Measurements from ENCODE around the gene CIROP.

Gene CIROP, protein sequence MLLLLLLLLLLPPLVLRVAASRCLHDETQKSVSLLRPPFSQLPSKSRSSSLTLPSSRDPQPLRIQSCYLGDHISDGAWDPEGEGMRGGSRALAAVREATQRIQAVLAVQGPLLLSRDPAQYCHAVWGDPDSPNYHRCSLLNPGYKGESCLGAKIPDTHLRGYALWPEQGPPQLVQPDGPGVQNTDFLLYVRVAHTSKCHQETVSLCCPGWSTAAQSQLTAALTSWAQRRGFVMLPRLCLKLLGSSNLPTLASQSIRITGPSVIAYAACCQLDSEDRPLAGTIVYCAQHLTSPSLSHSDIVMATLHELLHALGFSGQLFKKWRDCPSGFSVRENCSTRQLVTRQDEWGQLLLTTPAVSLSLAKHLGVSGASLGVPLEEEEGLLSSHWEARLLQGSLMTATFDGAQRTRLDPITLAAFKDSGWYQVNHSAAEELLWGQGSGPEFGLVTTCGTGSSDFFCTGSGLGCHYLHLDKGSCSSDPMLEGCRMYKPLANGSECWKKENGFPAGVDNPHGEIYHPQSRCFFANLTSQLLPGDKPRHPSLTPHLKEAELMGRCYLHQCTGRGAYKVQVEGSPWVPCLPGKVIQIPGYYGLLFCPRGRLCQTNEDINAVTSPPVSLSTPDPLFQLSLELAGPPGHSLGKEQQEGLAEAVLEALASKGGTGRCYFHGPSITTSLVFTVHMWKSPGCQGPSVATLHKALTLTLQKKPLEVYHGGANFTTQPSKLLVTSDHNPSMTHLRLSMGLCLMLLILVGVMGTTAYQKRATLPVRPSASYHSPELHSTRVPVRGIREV

DNA sequence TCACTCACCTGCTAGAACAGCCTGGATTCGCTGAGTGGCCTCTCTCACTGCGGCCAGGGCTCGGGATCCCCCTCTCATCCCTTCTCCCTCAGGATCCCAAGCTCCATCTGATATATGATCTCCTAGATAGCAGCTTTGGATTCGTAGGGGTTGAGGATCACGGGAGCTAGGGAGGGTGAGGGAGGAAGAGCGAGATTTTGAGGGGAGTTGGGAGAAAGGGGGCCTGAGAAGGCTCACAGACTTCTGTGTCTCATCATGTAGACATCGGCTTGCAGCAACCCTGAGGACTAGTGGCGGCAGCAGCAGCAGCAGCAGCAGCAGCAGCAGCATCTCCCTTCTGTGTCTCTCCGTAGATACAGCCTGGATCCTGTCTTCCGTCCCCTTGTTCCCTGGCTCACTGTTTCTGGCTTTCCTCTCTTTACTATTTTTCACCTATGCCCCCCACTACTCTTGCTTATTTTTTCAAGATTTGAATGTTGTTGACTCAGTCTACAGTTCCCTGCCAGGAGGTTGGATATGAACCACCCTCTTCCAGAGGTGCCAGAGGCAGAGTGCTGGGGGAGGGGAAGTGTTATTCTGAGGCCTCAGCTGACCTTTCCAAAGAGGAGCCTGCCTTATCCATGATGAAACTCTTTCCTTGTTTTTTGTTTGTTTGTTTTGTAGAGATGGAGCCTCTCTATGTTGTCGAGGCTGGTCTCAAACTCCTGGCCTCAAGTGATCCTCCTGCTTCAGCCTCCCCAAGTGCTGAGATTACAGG is at the start of gene CIROP:
TSS of gene CIROP (minus strand) at position 399 of the 757 bp plus-strand sequence. CDS start at position 330, 69 bp downstream.
- DNase-seq, result no peak

GRCh38 chr14:23153851-23154796 is 49.3 kb upstream of the CIROP start:
- DNase-seq, result no peak

DNA sequence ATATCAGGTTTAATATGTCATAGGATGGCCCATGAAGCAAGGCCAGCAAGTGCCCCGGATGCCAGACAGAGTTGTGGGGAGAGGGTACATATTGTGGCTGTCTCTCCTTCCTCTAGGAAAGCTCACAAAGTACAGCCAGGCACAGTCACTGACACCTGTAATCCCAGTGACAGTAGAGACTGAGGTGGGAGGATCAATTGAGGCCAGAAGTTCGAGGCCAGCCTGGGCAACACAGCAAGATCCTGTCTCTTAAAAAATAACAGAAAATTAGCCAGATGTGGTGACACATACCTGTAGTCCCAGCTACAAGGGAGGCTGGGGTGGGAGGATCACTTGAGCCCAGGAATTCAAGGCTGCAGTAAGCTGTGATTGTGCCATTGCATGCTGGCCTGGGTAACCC is 46.6 kb upstream of the CIROP start:
- DNase-seq, result no peak

DNA sequence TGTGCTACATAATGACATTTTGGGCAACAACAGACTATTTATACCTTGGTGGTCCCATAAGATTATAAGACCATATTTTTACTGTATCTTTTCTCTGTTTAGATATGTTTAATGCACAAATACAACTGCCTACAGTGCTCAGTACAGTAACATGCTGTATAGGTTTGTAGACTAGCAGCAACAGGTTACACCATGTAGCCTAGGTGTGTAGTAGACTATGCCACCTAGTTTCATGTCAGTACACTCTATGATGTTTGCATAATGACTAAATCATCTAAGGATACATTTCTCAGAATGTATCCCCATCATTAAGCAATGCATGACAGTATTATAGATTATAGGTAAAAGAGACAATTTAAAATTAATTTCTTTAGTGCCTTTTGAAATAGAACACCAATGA is 45.0 kb upstream of the CIROP start:
- DNase-seq, result no peak

- DNase-seq, result no peak
Measured at GRCh38 chr14:23148591-23149249, 43.9 kb upstream of the CIROP start.

- no peak for DNase-seq
Measured at GRCh38 chr14:23147676-23148075, 42.9 kb upstream of the CIROP start.

- no peak for DNase-seq
Measured at GRCh38 chr14:23146980-23147379, 42.2 kb upstream of the CIROP start.

DNA sequence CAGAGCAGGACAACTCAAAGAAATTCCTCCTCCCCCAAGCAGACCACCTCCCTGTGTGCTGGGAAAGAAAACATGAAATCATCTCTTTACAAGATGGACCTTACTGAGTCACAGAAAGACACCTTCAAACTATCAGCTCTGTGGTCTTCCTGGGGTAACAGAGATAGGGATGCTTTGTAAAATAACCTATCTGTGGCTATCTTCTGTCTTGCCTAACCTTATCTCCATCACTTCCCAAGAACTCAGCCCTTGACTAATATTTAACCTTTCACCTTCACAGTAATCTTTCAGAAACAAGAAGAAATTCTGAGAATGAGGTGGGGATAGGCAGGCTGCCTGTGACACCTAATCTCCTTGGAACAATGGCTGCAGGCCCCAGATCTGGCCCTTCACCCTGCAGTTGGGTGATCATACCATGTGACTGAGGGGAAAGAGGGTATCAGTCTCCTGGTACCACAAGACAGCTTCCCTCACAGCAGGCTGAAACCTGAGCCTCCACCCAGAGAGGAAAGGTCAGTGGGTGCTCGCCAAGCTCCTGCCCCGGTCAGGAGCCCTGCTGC is 41.6 kb upstream of the CIROP start:
- no peak for DNase-seq

DNA sequence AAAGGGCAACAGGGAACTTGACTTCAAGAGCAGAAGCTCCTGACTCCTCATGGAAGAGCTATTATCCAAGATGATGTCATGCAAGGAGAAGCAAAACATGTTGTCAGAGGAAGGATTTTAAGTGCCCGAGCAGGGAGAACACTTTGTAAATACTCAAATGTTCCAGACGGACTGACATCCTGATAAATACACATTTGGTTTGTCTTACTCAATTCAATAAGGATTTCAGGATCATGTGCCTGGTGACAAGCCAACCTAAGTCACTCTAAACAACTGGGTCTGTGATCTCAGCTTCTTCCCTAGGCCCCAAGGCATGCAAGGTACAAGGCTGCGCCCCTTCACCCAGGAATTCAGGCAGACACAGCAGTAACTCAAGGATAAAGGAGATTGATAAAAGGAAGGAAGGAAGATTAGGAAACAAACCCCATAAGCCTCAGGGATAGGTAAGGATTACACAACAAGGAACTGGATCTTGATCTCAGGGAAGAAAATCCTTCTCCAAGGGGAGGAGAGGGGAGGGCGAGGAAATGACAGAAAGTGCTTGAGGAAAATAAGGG is 41.1 kb upstream of the CIROP start:
- no peak for DNase-seq

DNA sequence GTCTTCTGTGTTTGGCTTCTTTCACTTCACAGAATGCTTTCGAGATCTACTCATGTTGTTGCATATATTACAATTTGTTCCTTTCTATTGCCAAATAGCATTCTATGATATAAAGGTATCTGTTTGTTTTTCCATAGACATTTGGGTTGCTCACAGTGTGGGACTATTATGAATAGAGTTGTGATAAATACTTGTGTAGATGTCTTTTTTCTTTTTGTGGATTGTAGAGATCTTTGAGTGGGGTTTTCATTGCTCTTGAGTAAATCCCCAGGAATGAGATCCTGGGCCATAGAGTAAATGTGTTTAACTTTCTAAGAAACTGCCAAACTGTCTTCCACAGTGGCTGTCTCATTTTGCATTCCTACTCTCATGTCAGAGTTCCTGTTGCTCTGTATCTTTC is 39.1 kb upstream of the CIROP start:
- no peak for DNase-seq

GRCh38 chr14:23142826-23143225 is 38.0 kb upstream of the CIROP start:
- DNase-seq, result no peak

DNA sequence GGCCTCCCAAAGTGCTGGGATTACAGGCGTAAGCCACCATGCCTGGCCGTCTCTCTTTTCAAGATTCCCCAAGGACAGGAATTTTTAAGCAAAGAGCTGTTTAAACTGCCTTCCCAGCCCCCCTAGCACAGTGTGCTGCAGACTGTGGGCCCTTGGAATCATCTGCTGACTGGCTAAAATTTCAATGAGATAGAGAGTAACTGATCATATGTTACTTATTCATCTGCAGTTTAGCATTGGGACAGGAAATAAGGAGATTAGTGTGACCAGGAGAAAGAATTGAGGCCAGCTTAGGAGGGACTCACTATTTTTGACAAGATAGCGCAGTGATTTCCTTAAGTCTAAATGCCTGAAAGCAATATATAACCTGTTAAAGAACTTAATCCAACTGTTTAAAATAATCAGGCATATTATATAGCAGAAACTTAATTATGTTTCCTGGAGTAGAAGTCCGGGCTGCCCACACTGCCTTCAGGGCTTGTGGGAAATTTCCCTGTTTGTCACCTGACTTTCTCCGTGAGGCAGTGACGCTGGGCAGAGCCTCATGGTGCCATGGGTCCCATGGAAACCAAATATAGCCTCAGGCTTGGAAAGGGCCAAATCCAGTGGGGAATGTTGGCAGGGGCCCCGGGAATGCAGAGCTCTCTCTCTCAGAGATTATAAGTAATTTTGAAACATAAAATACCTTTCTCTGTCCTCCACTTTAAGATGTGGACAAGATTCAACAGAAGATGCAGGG is 37.1 kb upstream of the CIROP start:
- DNase-seq, result no peak

GRCh38 chr14:23140371-23140770 is 35.6 kb upstream of the CIROP start:
- no peak for DNase-seq

- no peak for DNase-seq
Measured at GRCh38 chr14:23139874-23140273, 35.1 kb upstream of the CIROP start.

- no peak for DNase-seq
Measured at GRCh38 chr14:23137813-23138535, 33.2 kb upstream of the CIROP start.

- no peak for DNase-seq
Measured at GRCh38 chr14:23137192-23137812, 32.5 kb upstream of the CIROP start.

DNA sequence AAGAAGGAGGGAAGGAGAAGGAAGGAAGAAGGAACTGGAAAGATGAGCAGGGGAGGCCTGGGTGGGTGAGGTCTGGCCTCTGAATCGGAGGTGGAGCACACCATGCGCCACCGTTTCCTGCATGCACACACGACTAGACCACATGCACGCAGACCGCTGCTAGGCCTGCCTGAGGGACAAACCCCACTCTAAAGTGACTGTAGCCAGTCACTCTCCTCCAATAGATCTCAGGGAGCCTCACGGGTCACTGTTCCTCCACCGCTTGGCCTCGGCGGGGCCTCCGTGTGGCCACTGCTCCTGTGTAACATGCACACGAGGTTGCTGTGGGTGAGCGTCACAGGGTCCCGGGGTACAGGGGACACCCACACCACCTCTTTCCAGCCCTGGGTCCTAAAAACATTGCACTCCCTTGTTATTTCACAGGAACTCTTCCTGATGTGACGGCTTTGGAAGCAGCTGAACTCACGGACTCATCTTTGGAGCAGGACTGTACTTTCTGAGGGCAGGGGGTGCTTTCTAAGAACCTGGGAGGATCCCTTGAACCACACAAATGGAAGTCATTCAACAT is 31.9 kb upstream of the CIROP start:
- DNase-seq, result no peak

- DNase-seq, result no peak
Measured at GRCh38 chr14:23132970-23133369, 28.2 kb upstream of the CIROP start.

DNA sequence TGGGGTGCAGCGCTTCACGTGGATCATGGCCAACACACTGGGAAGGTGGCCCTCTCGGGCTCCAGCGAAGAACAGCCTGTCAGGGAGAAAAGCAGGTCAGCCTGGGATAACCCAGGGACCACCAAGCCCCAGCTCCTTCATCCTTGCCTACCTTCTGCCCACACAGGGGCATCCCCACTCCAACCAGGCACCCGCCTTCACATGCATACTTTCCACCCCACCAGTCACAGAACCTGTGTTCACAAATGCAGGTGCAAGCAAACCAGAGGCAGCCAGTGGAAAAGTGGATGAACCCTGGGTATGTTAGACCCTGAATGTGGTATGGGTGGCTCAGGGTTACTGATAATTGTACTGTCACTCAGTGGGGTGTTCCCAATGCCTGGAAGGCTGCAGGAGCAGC is 26.7 kb upstream of the CIROP start:
- no peak for DNase-seq
